Posterior cingulate gyrus (tissue), 11 donors: ENCODE measurements around the gene MBD3L2.
"Not testable (repeated sequence)": the region's sequence is repeated elsewhere in the genome, so short reads cannot be mapped to it uniquely, and the experiment has no call there.

ENCODE experiments used
- DNase-seq, 10 donors: peaks; one replicate each; pipeline versions ENCODE4 v3.0.0 to v3.0.0-alpha.2; 2020 to 2021; ENCODE audit warnings: mixed read lengths in 3 of 10
- intact Hi-C: fragments of 100-400 bp; cut with DNase I; formaldehyde crosslinking; loops from one replicate; pipeline ENCODE4 v1.15.1; 2023

Gene MBD3L2

DNA sequence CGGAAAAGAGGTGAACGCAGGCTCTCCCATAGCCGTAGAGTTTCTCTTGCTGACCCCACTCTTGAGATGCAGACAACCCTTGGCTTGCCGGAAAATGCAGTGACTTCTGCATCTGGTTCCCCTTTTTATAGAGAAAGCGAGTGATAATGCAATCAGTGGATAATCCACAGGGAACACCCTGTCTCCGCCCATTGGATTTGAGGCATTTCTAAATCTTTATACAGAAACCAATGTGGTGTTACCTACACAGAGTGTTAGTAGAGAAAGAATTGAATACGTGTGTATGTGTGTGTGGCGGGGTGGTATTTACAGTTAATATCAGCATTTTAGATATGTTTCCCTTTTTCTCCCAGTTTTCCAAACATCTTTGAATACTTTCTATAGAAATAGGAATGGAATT lies 9.5 kb downstream of the MBD3L2 start, which contains the start of gene MBD3L3:
MBD3L3 (minus strand) TSS at position 101 of the 400 bp plus-strand sequence; CDS start at position 30, 71 bp downstream.
- intact Hi-C loops, DNase-seq: not testable (repeated sequence)

DNA sequence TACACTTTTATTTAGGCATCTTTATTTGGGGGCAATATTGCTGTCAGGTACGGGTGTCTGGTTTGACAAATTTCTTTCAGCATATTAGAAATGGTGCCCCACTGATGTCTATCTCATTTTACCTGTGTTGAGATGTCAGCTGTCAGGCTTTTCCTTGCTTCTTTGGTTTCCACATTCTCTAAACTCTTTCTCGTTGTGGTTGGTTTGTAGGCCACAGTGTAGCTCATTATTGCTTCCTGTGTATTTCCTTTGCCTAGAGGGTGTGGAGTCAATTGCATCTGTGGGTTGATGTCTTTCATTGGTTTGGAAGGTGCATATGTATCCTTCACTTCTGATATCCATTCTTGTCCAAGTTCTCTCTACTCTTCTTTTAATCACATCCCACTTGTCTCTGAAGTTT lies 10.9 kb downstream of the MBD3L2 start:
- intact Hi-C loops, DNase-seq: not testable (repeated sequence)

DNA sequence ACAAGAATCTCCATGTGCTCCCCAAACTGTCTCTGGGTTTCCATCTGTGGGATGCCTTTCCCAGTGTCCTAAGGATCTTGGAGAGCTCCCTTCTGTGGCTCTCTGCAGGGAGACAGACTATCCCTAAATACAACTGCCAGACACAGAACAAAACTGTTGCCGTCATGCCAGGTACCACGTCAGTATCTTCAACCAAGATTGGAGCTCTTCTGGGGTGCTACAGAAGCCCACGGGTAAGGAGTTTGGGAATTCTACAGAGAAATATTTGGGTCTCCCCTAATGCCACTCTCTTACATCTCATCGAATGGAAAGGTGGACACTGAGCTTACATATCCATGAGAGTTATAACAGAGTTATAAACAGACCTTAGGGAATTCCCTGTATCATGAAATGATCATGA lies 14.2 kb downstream of the MBD3L2 start:
- no peak for DNase-seq
- intact Hi-C loops: no loop called here

DNA sequence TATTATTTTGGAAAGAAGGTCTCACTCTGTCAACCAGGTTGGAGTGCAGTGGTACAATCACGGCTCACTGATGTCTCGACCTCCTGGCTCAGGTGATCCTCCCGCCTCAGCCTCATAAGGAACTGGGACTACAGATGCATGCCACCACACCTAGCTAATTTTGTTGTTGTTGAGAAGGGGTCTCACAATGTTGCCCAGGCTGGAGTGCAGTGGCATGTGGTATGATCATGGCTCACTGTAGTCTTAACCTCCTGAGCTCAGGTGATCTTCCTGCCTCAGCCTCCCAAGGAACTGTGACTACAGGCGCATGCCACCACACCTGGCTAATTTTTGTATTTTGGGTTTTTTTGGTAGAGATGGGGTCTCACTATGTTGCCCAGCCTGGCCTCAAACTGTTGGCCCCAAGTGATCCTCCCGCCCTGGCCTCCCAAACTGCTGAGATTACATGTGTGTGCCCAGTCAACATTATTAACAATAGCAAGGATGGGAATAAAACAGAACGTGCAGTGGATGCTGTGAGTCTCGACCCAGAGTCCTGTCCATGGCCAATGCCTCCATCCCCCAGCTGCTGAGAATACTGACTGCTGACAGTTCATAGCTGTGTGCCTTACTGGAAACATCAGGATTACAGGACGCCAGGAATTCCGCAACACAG lies 14.8 kb downstream of the MBD3L2 start:
- intact Hi-C loops: no loop called here
- peak in 1 of 10 donors; percentile 59 for DNase-seq

DNA sequence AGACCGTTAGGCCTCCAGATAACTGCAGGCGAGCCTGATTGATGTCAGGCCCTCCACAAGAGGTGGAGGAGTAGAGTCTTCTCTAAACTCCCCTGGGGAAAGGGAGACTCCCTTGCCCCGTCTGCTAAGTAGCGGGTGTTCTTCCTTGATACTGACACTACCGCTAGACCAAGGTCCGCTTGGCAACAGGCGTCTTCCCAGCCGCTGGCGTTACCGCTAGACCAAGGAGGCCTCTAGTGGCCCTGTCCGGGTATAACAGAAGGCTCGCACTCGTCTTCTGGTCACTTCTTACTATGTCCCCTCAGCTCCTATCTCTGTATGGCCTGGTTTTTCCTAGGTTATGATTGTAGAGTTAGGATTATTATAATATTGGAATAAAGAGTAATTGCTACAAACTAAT lies 18.0 kb downstream of the MBD3L2 start:
- peak in 2 of 10 donors; percentile 77 for DNase-seq
- intact Hi-C loops: not testable (repeated sequence)

DNA sequence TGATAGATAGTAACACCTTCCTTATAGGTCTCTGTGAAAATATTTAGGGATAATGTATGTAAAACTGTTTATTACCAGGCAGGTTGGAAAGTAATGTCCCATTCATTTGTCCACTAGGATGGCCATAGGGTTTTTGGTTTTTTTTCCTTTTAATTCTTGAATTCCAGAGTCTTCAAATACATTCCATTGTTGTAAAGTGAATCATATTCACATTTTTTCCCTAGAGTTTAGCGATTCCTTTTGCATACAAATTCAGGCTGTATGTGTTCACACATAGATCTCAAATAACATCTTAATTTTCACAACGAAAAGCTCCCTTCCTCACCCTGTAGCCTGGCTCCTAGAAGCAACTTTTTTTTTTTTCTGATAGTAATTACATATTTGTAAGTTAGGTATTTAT lies 18.6 kb downstream of the MBD3L2 start:
- intact Hi-C loops: no loop called here
- no peak for DNase-seq

DNA sequence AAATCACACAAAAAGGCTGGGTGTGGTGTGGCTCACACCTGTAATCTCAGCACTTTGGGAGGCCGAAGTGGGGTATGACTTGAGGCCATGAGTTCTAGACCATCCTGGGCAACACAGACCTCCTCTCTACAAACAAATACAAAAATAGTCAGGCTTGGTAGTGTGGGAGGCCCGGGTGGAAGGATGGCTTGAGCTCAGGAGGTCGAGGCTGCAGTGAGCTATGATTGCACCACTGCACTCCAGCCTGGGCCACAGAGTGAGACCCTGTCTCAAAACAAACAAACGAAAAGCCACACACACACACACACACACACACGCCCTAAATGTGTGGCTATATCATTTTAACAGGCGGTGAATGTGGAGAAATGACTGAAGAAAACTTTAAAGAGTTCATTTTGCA lies 19.5 kb downstream of the MBD3L2 start:
- intact Hi-C loops: no loop called here
- DNase-seq: peak in 1 of 10 donors; percentile 55

DNA sequence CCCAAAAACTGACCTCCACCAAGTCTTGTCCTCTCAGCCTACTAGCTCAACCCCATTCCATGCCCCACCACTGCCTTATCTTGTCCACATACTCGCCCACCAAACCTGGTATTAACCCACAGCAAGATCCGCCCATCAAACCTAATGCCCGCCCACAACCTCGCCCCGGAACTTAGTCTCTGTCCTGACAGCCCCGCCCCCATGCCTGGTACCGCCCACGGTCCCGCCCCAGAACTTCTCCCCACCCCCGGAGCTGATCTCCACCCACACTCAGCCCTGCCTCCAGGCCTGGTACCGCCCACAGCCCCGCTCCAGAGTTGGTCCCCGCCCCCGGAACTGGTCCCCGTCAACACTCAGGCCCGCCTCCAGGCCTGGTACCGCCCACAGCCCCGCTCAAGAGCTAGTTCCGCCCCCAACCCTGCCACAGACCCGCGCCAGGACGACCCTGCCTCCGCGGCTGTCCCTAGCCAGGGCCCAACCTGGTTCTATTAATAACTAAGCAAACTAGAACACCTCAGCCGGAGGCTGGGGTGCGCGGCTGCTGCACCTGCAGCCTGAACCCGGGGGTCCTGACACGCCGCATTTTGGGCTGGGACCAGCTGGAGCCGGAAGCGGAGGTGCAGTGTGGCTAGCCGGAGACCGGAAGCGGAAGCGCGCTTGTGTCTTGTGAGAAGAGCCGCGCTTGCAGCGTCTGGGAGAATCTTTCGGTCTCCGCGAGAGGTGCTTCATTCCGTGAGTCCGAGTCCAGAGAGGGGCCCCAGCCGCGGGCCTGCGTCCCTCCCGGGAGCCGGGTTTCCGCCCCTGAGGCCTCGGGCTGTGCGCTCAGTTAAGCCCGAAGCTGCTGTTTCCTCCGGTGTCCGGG lies 20.2 kb downstream of the MBD3L2 start, which contains the start of gene ZNF557:
ZNF557 (plus strand) TSS at position 662 of the 862 bp plus-strand sequence. CDS start 5,372 bp downstream, outside the sequence.
- intact Hi-C loops: no loop called here
- peak; percentile 93 to 100 (median 98) for DNase-seq

DNA sequence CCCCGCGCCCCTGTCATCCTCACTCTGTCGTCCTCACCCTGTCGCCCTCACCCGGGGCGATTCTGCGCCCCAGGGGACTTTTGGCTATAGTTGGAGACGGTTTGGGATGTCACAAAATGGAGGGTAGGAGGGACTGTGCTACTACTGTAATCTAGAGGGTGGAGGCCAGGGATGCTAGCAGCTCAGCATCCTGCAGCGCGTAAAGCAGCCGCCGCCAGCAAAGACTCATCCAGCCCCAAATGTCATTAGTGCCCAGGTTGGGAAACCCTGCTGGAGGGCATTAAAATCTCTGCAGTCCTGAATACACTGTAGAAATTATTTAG lies 20.7 kb downstream of the MBD3L2 start:
- intact Hi-C loops: no loop called here
- DNase-seq: no peak

DNA sequence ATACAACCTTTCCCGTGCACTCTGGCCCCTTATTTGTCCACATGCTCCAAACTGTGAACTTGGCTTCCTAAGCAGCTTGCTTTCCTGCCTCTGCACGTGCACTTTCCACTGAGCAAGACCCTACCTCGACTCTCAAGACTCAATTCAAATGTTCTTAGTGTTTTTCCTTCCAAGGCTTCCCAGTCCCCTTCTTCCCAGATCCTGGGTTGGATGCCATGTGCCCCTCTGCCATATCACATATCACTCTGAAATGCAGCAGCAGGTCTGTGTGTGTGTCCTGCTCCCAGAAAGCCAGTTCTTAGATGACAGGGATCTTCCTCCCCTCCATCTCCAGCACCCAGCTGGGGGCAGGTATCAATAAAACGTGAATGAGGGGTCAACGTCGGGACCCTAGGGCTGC lies 23.4 kb downstream of the MBD3L2 start:
- DNase-seq: no peak
- intact Hi-C loops: no loop called here

DNA sequence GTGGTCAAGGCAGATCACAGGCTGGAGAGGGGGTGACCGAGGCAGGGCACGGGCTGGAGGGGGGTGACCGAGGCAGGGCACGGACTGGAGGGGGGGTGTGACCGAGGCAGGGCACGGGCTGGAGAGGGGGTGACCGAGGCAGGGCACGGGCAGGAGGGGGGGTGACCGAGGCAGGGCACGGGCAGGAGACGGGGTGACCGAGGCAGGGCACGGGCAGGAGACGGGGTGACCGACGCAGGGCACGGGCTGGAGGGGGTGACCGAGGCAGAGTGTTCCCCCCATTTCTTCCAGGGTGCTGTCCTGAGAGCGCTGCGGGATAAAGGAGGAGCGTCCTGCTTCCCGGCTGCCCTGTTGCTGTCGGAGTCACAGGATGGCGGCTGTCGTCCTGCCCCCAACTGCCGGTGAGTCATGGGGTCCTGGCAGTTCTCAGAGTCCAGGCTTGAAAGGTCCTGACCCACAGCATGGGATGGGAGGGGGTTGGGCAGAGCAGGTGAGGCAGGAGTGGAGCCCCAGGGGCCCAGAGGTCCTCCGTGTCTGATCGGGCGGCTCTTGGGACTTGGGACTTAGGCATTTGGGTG lies 25.7 kb downstream of the MBD3L2 start:
- intact Hi-C loops: no loop called here
- no peak for DNase-seq

DNA sequence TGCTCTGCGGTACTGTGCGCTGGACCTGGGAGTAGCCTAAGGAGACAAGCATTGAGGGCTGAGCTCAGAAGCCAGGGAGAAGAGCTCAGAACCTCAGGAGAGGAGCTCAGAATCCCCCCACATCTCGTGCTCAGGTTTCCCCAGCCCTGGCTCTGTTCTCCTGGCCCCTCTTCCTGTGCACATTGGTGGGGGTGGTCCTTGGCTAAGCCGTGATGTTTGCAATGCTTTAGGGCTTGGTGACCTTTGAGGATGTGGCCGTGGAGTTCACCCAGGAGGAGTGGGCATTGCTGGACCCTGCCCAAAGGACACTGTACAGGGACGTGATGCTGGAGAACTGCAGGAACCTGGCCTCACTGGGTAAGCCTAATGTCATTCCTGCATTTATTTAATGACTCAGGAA lies 27.0 kb downstream of the MBD3L2 start:
- no peak for DNase-seq
- intact Hi-C loops: no loop called here

DNA sequence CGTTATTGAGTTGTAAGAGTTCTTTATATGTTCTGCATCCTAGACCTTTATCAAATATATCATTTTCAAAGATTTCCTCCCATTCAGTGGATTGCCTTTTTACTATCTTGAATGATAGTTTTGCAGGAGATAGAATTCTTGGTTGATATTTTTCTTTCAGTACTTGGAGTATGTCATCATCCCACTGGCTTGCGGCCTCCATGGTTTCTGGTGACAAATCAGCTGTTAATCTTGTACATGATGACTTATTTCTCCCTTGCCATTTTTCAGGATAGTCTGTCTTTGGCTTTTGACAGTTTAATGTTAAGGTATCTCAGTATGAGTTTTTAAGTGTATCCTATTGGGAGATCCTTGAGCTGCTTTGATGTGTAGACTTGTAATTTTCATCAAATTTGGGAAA lies 28.9 kb downstream of the MBD3L2 start:
- intact Hi-C loops: no loop called here
- DNase-seq: no peak

DNA sequence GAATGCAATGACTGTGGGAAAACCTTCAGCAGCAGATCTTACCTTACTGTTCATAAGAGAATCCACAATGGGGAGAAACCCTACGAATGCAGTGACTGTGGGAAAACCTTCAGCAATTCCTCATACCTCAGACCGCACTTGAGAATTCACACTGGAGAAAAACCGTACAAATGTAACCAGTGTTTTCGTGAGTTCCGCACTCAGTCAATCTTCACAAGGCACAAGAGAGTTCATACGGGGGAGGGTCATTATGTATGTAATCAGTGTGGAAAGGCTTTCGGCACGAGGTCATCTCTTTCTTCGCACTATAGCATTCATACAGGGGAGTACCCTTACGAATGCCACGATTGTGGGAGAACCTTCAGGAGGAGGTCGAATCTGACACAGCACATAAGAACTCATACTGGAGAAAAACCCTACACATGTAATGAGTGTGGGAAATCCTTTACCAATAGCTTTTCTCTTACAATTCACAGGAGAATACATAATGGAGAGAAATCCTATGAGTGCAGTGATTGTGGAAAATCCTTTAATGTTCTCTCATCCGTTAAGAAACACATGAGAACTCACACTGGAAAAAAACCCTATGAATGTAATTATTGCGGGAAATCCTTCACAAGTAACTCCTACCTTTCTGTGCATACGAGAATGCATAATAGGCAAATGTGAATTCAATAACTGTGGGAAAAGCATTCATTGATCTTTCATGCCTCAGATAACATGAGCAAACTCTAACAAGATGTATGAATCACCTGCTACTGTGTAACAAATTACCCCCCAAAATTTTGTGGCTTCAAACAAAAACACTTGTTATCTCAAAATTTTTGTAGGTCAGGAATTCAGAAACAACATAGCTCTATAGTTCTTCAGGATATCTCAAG lies 34.2 kb downstream of the MBD3L2 start:
- DNase-seq: no peak
- intact Hi-C loops: no loop called here

DNA sequence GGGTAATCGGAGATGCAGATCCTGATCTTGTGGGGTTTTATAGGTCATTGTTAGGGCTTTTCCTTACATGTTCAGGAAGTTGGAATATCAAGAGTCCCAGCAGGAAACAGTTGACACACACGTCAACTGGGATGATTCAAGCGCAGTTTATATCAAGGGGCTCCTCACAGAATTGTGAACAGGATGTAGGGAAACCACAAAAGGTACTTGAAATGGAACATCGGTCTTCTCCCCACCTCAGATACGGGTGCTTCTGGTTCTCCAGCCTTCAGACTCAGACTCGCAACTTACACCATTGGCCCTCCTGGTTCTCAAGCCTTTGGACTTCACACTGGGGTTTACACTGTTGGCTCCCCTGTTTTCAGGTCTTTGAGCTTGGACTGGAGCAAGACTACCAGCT lies 39.9 kb downstream of the MBD3L2 start:
- no peak for DNase-seq
- intact Hi-C loops: no loop called here

DNA sequence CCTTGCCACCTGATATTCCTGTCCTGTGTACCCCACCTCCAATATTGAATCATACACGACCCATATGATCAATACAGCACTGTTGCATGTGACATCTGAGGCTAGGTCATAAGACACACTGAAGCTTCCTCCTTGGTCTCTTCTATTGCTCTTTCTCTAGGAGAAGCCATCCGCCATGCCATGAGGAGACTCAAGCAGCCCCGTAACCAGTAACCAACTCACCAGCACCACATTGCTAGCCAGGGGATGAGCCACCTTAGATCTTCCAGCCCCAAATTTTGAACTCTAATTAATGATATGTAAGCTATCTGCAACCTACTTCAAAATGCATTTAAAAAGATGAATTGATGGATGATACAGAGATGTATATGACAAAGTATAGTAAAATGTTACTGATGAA lies 49.0 kb downstream of the MBD3L2 start:
- intact Hi-C loops: no loop called here

DNA sequence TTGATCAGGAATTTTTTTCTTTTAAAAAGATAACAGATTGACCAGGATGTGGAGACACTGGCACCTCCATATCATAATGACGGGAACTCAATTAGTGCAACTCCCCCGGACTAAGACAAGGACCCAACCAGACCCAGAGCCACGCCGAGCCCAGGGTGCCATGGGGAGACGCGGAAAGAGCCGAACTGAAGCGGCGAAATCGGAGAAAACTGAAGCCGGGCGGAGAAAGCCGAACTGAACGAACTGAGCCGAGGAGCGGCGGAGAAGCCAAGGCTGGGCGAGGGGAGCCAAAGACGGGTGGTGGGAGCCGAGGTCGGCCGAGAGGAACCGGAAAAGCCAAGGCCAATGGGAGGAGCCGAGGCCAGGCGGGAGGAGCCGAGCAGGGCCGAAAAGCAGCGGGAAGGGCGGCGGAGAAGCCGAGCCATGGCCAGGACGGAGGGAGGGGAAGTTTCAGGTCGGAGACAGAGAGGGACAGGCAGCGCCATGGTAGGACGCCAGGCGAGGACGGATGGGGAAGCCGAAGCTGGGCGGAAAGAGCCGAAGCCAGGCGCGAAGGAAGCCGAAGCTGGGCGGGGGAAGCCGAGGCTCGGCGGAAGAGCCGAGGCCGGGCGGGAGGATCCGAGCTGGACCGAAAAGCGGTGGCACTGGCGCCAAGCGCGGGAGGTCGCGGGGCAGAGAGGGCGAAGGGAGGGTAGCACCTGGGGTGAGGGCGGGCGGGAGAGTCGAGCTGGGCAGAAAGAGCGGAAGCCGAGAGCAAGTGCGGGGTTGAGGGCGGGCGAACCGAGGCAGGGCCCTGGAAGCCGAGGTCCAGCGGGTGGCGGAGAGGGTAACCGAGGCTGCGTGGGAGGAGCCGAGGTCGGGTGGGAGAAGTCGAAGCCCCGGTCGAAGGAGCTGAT lies 49.8 kb downstream of the MBD3L2 start:
- peak; percentile 80 to 98 (median 88) for DNase-seq
- intact Hi-C loops: no loop called here

More for the DNA sequence above, 49.0 kb downstream of the MBD3L2 start:
- DNase-seq: no peak

DNA sequence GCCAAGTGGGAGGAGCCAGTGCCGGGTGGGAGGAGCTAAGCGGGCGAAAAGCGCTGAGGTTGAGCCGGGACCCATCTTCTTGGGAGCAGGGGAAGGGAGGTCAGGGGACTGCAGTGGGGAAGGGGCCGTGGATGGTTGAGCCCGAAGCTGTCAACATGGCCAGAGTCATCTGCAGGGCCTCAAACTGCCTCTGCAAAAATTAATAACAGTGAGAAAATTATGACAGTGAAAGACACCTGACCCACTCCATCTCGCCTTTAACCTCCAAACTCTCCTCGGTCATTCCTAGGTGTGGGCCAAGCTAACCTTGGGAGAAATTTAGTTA lies 50.4 kb downstream of the MBD3L2 start:
- intact Hi-C loops: no loop called here

More for the DNA sequence above, 50.4 kb downstream of the MBD3L2 start:
- DNase-seq: peak in 1 of 10 donors; percentile 90
